MCF 10A (cell line): Measurements from ENCODE around the gene ANGPTL2. TPM values are rescaled to one million over a fixed set of nuclear protein-coding genes. Genes with fewer than 3 reads are reported as not detected.

Experiments
- BruUV-seq: library from RNA; stranded (reverse); fragments of 400-500 nt; replicated peaks from 2 replicates; lab custom pipeline; 2021; lab: Mats Ljungman, UMichigan
- CTCF ChIA-PET: fragments of 300-600 bp; sonication (Branson Sonifier 250); formaldehyde crosslinking; extraction: SDS; loops from one replicate; lab custom pipeline; 2021; ENCODE audit warnings: antibody characterized with exemption, inconsistent platforms; lab: Yijun Ruan, JAX
- POLR2A ChIA-PET: fragments of 300-600, 350-650 bp; sonication (Branson Sonifier 250); formaldehyde crosslinking; extraction: SDS; loops from one replicate; lab custom pipeline; 2020; ENCODE audit warnings: antibody characterized with exemption, inconsistent platforms; lab: Yijun Ruan, JAX
- DNase-seq: peaks from one replicate; pipeline ENCODE4 v3.0.0-alpha.2; 2018; ENCODE audit not compliant: unreplicated experiment
- H3K27ac Mint-ChIP-seq: one replicate; pipeline ENCODE4 v1.8.0; 2022; ENCODE audit warnings: mild to moderate bottlenecking, low read depth, mixed read lengths; ENCODE audit not compliant: unreplicated experiment
- H3K27me3 Mint-ChIP-seq: one replicate; pipeline ENCODE4 v1.8.0; 2022; ENCODE audit warnings: mixed read lengths; ENCODE audit not compliant: insufficient read depth, unreplicated experiment
- H3K36me3 Mint-ChIP-seq: one replicate; pipeline ENCODE4 v1.8.0; 2022; ENCODE audit warnings: mild to moderate bottlenecking, moderate library complexity, mixed read lengths; ENCODE audit not compliant: insufficient read depth, unreplicated experiment
- H3K4me1 Mint-ChIP-seq: one replicate; pipeline ENCODE4 v1.8.0; 2022; ENCODE audit warnings: mixed read lengths; ENCODE audit not compliant: insufficient read depth, unreplicated experiment
- H3K4me3 Mint-ChIP-seq: one replicate; pipeline ENCODE4 v1.8.0; 2022; ENCODE audit warnings: mild to moderate bottlenecking, moderate library complexity, mixed read lengths; ENCODE audit not compliant: unreplicated experiment
- H3K9me3 Mint-ChIP-seq: one replicate; pipeline ENCODE4 v1.8.0; 2022; ENCODE audit warnings: mixed read lengths; ENCODE audit not compliant: unreplicated experiment
- CTCF ChIP-seq: fragments of 200-600 bp; IDR thresholded peaks from one replicate; pipeline ENCODE4 v1.8.0; 2022; ENCODE audit warnings: antibody characterized with exemption, mild to moderate bottlenecking; ENCODE audit not compliant: unreplicated experiment
- intact Hi-C: fragments of 100-400 bp; cut with micrococcal nuclease; formaldehyde crosslinking; loops from 2 replicates; pipeline ENCODE4 v1.14.1; 2022
- total RNA-seq: library from RNA; stranded (reverse); gene quantifications from 2 replicates; pipeline ENCODE4 v1.2.3, GENCODE V29; 2022

The ANGPTL2 gene
- total RNA-seq, 1 experiment from 2014 or later = not detected

DNA sequence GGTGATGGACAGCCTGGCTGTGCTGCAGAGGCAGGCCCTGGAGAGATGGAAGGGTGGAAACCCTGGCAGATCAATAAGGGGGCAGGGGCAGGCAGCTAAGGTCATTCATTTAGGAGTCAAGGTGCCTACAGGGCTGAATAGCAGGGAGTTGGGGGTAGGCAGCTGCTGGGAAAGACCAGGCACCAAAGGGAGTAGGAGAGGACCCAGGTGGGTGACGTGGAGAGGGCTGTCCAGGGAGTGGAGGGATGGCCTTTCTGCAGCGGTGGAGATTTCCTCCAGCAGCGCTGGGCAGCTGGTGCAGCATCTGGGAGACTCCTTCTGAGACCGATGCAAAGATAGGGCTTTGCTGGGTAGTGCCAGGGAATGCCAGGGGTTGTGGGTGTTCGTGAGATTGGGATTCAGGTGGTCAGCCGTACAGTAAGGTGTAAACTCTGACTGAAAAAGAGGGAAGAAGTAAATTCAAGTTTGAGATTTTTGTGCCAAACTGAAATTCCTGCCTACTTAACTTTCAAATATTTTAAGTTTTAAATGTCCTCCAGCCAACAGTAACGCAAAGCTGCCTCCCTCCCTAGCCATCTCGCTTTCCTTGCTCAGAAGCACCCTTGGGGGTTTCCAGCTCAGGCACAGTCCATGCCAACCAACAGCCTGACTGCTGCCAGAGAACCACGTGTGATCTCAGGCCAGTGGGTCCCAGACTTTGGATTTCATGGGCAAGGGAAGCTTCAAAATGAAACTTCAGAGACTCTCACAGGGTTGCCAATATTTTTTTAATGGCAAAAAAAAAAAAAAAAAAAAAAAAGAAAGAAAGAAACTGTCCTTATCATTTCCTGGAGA is 18.6 kb upstream of the ANGPTL2 start:
- H3K4me3 Mint-ChIP-seq = no peak overlapping the region
- no peak for DNase-seq
- intact Hi-C loops = no loop called here
- no peaks in the 10 kb centered on the region for H3K9me3 Mint-ChIP-seq
- H3K36me3 Mint-ChIP-seq = no peaks in the 10 kb centered on the region
- peaks cover 3% of the 10 kb centered on the region for H3K4me1 Mint-ChIP-seq
- ChIA-PET POLR2A (interaction anchor here (1.0 kb wide), 1 partner anchor 10 kb away, joined by 3 read pairs; no protein-coding TSS in a partner anchor), CTCF (interaction anchor here (0.8 kb wide), 1 partner anchor 11 kb away, joined by 4 read pairs; no protein-coding TSS in a partner anchor)
- TF ChIP-seq CTCF = no peak
- BruUV-seq = no TSS peak
- H3K27me3 Mint-ChIP-seq = peaks cover 6% of the 10 kb centered on the region
- H3K27ac Mint-ChIP-seq = no peak overlapping the region

DNA sequence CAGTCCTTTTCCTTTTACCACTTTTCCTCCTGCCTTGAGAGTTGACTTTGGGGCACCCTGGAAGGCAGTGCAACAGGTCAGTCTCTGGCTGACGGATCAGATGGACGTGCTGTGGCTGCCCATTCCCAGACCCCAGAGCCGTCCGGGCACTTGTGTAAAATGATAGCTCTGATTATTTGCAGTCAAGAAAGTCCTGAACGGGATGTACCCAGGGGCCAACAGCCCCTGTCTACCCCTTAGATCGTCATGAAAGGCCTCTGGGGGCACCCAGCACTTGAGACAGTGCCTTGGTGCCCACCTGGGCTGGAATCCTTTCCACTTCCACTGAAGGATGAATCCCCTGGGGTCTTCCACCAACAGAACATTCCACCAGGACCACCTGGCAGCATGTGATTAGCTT is 17.7 kb upstream of the ANGPTL2 start:
- H3K36me3 Mint-ChIP-seq = no peaks in the 10 kb centered on the region
- no peak for DNase-seq
- TF ChIP-seq CTCF = no peak
- H3K27ac Mint-ChIP-seq = no peak overlapping the region
- H3K4me3 Mint-ChIP-seq = no peak overlapping the region
- peaks cover 3% of the 10 kb centered on the region for H3K4me1 Mint-ChIP-seq
- intact Hi-C loops = no loop called here
- CTCF ChIA-PET = interaction anchor here (0.8 kb wide), 1 partner anchor 10 kb away, joined by 4 read pairs; no protein-coding TSS in a partner anchor
- H3K9me3 Mint-ChIP-seq = no peaks in the 10 kb centered on the region
- no TSS peak for BruUV-seq
- POLR2A ChIA-PET = no interaction called here
- H3K27me3 Mint-ChIP-seq = peaks cover 14% of the 10 kb centered on the region

- intact Hi-C loops = no loop called here
- BruUV-seq = no TSS peak
- H3K27me3 Mint-ChIP-seq = peaks cover 14% of the 10 kb centered on the region
Measured at GRCh38 chr9:127139775-127140174, 17.3 kb upstream of the ANGPTL2 start.

More at GRCh38 chr9:127139775-127140174, 17.3 kb upstream of the ANGPTL2 start:
- Mint-ChIP-seq H3K9me3 (no peaks in the 10 kb centered on the region), H3K4me3 (no peak overlapping the region), H3K36me3 (no peaks in the 10 kb centered on the region), H3K27ac (no peak overlapping the region), H3K4me1 (peaks cover 2% of the 10 kb centered on the region)
- ChIA-PET CTCF (no interaction called here), POLR2A (no interaction called here)
- no peak for DNase-seq
- no peak for TF ChIP-seq CTCF
